Measurements from ENCODE around the gene CINP. TPM values are rescaled to one million over a fixed set of nuclear protein-coding genes. Genes with fewer than 3 reads are reported as not detected.

Gene CINP
- total and polyA plus RNA-seq, 2 of the 13 experiments (the other 11 are each of a cell fraction or from before 2014, with no cell fraction given) = 32.8 to 42.8 TPM

GRCh38 chr14:102315121-102315520 lies 47.6 kb downstream of the CINP start:
- in situ Hi-C loops (cut with HindIII; ENCODE audit: extremely low pct_ligation_motif_present, low pct_unique_long_range_greater_than_20kb) (loop anchor here (5.0 to 10.0 kb wide), 2 partner anchors 240 to 353 kb away; partner anchors contain the start of gene DYNC1H1), intact Hi-C loops (cut with micrococcal nuclease; ENCODE audit: unreplicated experiment) (loop anchor here (5.0 kb wide), 2 partner anchors 173 to 202 kb away; no protein-coding TSS in a partner anchor)
- Histone ChIP-seq H3K79me2 (ENCODE audit: insufficient read depth, low read length) (peaks cover 2% of the 10 kb centered on the region), H3K4me3 (replicated peaks in 1 of 3; ENCODE audit: insufficient read depth in 1 of 3, low read depth in 2 of 3, low read length in 3 of 3) (peak overlapping the region; percentile 69 to 86 (median 71)), H3K9me3 (ENCODE audit: low read length) (no peaks in the 10 kb centered on the region), H3K36me3 (replicated peaks in 1 of 2; ENCODE audit: control insufficient read depth in 1 of 2, insufficient read depth in 2 of 2, low read length in 2 of 2) (no peaks in the 10 kb centered on the region), H3K4me2 (ENCODE audit: low read depth, low read length) (peak overlapping the region; percentile 86), H3K4me1 (ENCODE audit: insufficient read depth, low read length) (peaks cover 44% of the 10 kb centered on the region), H2AFZ (ENCODE audit: low read length) (peak overlapping the region; percentile 73), H3K9ac (ENCODE audit: insufficient read depth, low read depth, low read length) (peak overlapping the region; percentile 55), H4K20me1 (ENCODE audit: insufficient read depth, low read length) (no peaks in the 10 kb centered on the region), H3K27ac (ENCODE audit: extremely low read length, insufficient read depth, low read length) (peak overlapping the region; percentile 10), H3K27me3 (ENCODE audit: control insufficient read depth in 1 of 2, insufficient read depth in 2 of 2, low read length in 2 of 2) (no peaks in the 10 kb centered on the region; a peak in 1 of 5 replicates)
- 3% methylated on average over 6 of the region's 6 CpGs for WGBS (ENCODE audit: low lambda C conversion rate)
- ChIA-PET CTCF (ENCODE audit: low intra/inter-chr PET ratio, low total read pairs) (interaction anchor here (1.7 to 3.0 kb wide), 2 partner anchors 20 to 80 kb away, joined by 4 to 44 read pairs; no protein-coding TSS in a partner anchor), POLR2A (interaction anchor here (0.8 to 1.1 kb wide), 2 partner anchors 9 to 10 kb away, joined by 3 read pairs; partner anchors contain the start of gene MOK)
- ATAC-seq (peak; percentile 15), DNase-seq (ENCODE audit: low spot score) (no peak), FAIRE-seq (no peak)
- 0 out of 2 replicates have a peak, but pooled peaks have one; percentile 38 for TF ChIP-seq SIN3A (IDR thresholded peaks at IDR 0.05; ENCODE audit: borderline replicate concordance, low read depth, low read length)
- TF ChIP-seq TFAP4 (IDR thresholded peaks at IDR 0.05; ENCODE audit: borderline replicate concordance, low read depth) = peak; percentile 28; the same call in 1 of the 2 replicates
- TF ChIP-seq ZNF891 (CRISPR knock-in tag; IDR thresholded peaks at IDR 0.05) = no peak
- BruUV-seq (replicated peaks) = no TSS peak

GRCh38 chr14:102314242-102315011 lies 48.3 kb downstream of the CINP start:
- ATAC-seq = peak; percentile 72
- CTCF ChIA-PET (ENCODE audit: low intra/inter-chr PET ratio, low total read pairs) = interaction anchor here (1.0 to 3.0 kb wide), 3 partner anchors 19 to 100 kb away, joined by 3 to 44 read pairs (median 4); no protein-coding TSS in a partner anchor
- no TSS peak for BruUV-seq (replicated peaks)
- Histone ChIP-seq H3K9ac (ENCODE audit: insufficient read depth, low read depth, low read length) (peak overlapping the region; percentile 55), H3K4me2 (ENCODE audit: low read depth, low read length) (peak overlapping the region; percentile 86), H3K27me3 (ENCODE audit: control insufficient read depth in 1 of 2, insufficient read depth in 2 of 2, low read length in 2 of 2) (no peaks in the 10 kb centered on the region; a peak in 1 of 5 replicates), H4K20me1 (ENCODE audit: insufficient read depth, low read length) (no peaks in the 10 kb centered on the region), H3K27ac (ENCODE audit: extremely low read length, insufficient read depth, low read length) (peak overlapping the region; percentile 10), H2AFZ (ENCODE audit: low read length) (peak overlapping the region; percentile 97), H3K4me3 (replicated peaks in 1 of 3; ENCODE audit: insufficient read depth in 1 of 3, low read depth in 2 of 3, low read length in 3 of 3) (peak overlapping the region; percentile 69 to 86 (median 71)), H3K79me2 (ENCODE audit: insufficient read depth, low read length) (no peaks in the 10 kb centered on the region), H3K9me3 (ENCODE audit: low read length) (no peaks in the 10 kb centered on the region), H3K4me1 (ENCODE audit: insufficient read depth, low read length) (peaks cover 44% of the 10 kb centered on the region), H3K36me3 (replicated peaks in 1 of 2; ENCODE audit: control insufficient read depth in 1 of 2, insufficient read depth in 2 of 2, low read length in 2 of 2) (no peaks in the 10 kb centered on the region)
- DNase-seq (ENCODE audit: low spot score) = peak; percentile 53
- intact Hi-C loops (cut with micrococcal nuclease; ENCODE audit: unreplicated experiment) = loop anchor here (1.0 to 5.0 kb wide), 3 partner anchors 79 to 203 kb away; no protein-coding TSS in a partner anchor
- no peak for FAIRE-seq
- in situ Hi-C loops (cut with HindIII; ENCODE audit: extremely low pct_ligation_motif_present, low pct_unique_long_range_greater_than_20kb) = loop anchor here (5.0 to 10.0 kb wide), 3 partner anchors 77 to 352 kb away; partner anchors contain the start of gene DYNC1H1
- POLR2A ChIA-PET = interaction anchor here (0.5 to 1.4 kb wide), 4 partner anchors 9 to 51 kb away, joined by 3 to 7 read pairs (median 3); partner anchors contain the start of gene MOK
- 3% methylated on average over 39 of the region's 52 CpGs for WGBS (ENCODE audit: low lambda C conversion rate)
- TF ChIP-seq ZNF441 (CRISPR knock-in tag; IDR thresholded peaks at IDR 0.05; ENCODE audit: borderline replicate concordance) (peak; percentile 48; the same call in 1 of the 2 replicates), THAP7 (CRISPR knock-in tag; IDR thresholded peaks at IDR 0.05) (no peak), NRL (CRISPR knock-in tag; IDR thresholded peaks at IDR 0.05; ENCODE audit: borderline replicate concordance) (peak; percentile 91)
